ENCODE data around the gene KRTAP10-3.

Gene KRTAP10-3

DNA sequence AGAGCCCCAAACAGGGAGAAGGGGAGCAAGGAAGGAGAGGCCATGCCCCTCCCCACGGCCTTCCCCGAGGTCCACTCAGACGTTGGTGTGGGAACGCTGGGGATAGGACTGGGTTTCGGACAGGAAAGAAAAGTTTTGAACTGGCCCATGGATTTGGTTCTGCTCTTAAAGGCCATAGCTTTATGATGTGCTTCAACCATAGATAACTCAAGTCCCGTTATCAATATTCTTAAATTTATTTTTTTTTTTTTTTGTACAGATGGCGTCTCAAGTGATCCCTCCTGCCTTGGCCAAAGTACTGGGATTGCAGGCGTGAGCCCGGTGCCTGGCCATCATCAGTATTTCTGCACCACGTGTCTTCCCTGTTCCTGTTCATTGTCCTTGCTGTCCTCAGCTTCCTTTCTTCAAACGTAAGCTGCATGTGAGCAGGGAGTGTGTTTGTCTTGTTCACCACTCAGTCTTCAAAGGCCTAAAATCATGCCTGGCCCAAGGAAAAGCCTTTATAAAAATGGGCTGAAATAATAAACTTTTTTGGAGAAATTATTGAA is 17.8 kb downstream of the KRTAP10-3 start:
- TF ChIP-seq MYC (IDR thresholded peaks at IDR 0.05; ENCODE audit: low read depth, low read length) (no peak), POLR2A (IDR thresholded peaks at IDR 0.05; ENCODE audit: extremely low read depth, insufficient read length) (no peak)
- TF ChIP-seq, protein P1, sequence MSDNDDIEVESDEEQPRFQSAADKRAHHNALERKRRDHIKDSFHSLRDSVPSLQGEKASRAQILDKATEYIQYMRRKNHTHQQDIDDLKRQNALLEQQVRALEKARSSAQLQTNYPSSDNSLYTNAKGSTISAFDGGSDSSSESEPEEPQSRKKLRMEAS (IDR thresholded peaks at IDR 0.05; ENCODE audit: low read depth, low read length), result no peak
- no peak overlapping the region for H3K4me3 ChIP-seq (ENCODE audit: low read depth, low read length)
- no peak for DNase-seq (ENCODE audit: low read depth)

DNA sequence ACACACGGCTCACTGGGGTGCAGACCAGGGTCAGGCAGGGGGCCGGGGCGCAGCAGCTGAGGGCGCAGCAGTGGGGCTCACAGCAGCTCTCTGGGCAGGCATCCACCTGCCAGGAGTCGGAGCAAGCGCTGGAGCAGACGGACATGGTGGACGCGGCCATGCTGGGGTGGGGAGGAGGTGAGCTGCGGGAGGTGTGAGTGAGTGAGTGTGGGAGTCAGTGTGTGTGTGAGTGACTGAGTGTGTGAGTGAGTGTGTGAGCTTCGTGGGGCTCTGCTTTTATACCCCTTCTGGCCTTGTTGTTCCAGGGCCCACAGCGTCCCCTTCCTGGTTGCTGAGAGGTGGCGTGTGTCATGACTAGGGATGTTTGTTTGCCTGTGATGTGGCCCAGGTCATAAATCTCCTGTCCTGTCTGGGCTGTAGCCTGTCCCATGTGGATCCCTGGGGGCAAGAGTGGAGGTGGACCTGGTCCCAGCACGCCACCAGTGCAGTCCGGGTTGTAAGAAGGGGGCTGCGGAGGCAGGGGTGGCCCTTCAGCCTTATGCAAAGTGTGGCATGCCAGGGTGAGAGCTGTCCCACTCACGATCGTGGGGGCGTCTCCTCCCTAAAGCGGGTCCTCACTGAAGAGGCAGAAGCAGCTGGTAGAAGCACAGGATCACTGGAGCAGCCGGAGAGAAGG is 18.5 kb downstream of the KRTAP10-3 start, which contains the start of gene KRTAP10-1:
Gene KRTAP10-1 (minus strand): TSS at position 205 of the 676 bp plus-strand sequence. CDS start 45 bp downstream, at position 160.
- no peak for DNase-seq (ENCODE audit: low read depth)
- TF ChIP-seq, protein P2, sequence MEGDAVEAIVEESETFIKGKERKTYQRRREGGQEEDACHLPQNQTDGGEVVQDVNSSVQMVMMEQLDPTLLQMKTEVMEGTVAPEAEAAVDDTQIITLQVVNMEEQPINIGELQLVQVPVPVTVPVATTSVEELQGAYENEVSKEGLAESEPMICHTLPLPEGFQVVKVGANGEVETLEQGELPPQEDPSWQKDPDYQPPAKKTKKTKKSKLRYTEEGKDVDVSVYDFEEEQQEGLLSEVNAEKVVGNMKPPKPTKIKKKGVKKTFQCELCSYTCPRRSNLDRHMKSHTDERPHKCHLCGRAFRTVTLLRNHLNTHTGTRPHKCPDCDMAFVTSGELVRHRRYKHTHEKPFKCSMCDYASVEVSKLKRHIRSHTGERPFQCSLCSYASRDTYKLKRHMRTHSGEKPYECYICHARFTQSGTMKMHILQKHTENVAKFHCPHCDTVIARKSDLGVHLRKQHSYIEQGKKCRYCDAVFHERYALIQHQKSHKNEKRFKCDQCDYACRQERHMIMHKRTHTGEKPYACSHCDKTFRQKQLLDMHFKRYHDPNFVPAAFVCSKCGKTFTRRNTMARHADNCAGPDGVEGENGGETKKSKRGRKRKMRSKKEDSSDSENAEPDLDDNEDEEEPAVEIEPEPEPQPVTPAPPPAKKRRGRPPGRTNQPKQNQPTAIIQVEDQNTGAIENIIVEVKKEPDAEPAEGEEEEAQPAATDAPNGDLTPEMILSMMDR (IDR thresholded peaks at IDR 0.05; ENCODE audit: low read depth, low read length), result no peak
- TF ChIP-seq, protein P1 (IDR thresholded peaks at IDR 0.05; ENCODE audit: low read depth, low read length), result no peak
- TF ChIP-seq POLR2A (IDR thresholded peaks at IDR 0.05; ENCODE audit: extremely low read depth, insufficient read length) (no peak), MYC (IDR thresholded peaks at IDR 0.05; ENCODE audit: low read depth, low read length) (no peak)
- no peak within 1 kb of the TSS for H3K4me3 ChIP-seq (ENCODE audit: low read depth, low read length)

DNA sequence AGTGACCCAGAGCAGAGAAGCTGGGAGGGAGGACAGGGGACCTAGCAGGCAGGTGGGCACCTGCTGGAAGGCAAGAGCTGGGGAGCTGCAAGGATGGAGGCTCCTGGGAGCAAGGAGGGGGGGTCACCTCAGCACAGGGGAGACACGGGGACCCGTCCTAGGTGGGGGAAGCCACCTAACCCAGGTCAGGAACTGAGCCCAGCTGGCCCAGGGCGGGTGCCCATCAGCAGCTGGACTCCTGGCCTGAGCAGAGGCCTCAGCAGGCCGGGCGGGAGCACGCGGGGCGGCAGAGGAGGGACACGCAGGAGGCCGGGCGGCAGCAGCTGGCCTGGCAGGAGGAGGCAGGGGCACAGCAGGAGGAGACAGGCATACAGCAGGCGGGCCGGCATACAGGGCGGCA is 19.5 kb downstream of the KRTAP10-3 start:
- TF ChIP-seq, protein P1 (IDR thresholded peaks at IDR 0.05; ENCODE audit: low read depth, low read length), result no peak
- TF ChIP-seq, protein P2 (IDR thresholded peaks at IDR 0.05; ENCODE audit: low read depth, low read length), result no peak
- TF ChIP-seq POLR2A (IDR thresholded peaks at IDR 0.05; ENCODE audit: extremely low read depth, insufficient read length) (no peak), MYC (IDR thresholded peaks at IDR 0.05; ENCODE audit: low read depth, low read length) (no peak)
- no peak overlapping the region for H3K4me3 ChIP-seq (ENCODE audit: low read depth, low read length)
- no peak for DNase-seq (ENCODE audit: low read depth)

DNA sequence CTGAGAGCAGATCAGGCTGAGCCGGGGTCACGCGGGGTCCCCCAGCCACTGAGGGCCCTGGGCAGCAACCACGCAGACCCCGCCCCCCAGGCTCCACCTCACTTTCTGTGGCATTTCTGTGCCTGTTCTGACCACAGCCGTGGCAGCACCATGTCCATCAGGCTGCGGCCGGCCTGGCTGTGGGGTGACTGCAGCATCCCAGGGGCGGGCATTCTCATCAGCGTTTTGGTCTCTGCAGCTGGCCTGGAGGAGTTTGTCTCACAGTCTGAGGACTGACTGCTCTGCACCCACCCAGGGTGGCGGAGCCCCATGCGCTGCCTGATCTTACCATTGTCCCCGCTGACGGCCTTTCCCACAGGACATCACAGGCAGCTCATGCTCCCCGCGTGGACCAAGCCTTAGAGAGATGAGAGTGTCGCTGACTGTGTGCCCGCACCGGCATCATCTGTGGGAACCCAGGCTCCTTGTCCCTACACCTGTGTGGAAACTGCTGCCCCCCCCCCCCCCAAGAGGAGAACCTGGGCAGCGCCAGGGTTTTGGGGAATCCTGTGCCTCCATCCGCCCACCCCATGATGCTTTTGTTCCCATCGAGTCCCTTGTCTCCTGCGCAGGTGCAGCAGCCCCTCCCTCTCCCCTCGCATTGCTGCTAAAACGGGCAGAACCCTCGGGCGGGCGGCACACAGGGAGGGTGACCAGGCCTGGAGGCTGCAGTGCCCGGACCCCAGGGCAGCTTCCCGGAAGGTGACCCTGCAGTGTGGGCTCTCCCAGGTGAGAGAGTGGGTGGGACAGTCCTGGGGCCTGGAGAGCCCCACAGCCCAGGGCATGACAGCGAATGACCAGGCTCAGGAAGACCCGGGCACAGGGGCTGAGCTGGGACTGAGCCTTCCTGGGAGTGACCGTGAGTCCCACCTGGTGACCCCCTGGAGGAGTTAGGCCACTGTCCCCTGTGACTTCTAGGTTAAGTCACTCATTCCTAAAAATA is 20.4 kb downstream of the KRTAP10-3 start:
- TF ChIP-seq POLR2A (IDR thresholded peaks at IDR 0.05; ENCODE audit: extremely low read depth, insufficient read length), result no peak
- TF ChIP-seq, protein P2 (IDR thresholded peaks at IDR 0.05; ENCODE audit: low read depth, low read length), result no peak
- TF ChIP-seq, protein P1 (IDR thresholded peaks at IDR 0.05; ENCODE audit: low read depth, low read length), result no peak
- TF ChIP-seq MYC (IDR thresholded peaks at IDR 0.05; ENCODE audit: low read depth, low read length), result no peak
- no peak for DNase-seq (ENCODE audit: low read depth)
- H3K4me3 ChIP-seq (ENCODE audit: low read depth, low read length), result no peak overlapping the region

DNA sequence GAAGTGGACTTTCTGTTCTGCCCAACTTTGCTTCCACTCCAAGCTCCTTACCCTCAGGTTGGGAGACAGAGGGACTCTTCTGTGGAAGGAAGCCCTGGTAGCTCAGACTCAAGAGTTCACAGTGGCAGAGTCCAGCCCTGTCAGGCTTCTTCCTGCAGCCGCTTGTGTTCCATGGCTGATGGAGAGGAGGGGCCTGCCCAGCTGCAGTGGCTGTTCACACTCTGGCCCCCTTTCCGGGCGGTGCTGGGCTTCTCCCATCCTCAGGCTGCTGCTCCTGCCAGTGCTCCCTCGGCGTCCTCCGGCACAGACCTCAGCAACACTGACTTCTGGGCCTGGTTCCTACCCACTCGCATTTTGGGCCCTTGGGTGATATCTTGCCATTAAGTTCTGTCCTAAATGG is 22.6 kb downstream of the KRTAP10-3 start:
- no peak for DNase-seq (ENCODE audit: low read depth)
- TF ChIP-seq, protein P1 (IDR thresholded peaks at IDR 0.05; ENCODE audit: low read depth, low read length), result no peak
- TF ChIP-seq POLR2A (IDR thresholded peaks at IDR 0.05; ENCODE audit: extremely low read depth, insufficient read length) (no peak), MYC (IDR thresholded peaks at IDR 0.05; ENCODE audit: low read depth, low read length) (no peak)
- TF ChIP-seq, protein P2 (IDR thresholded peaks at IDR 0.05; ENCODE audit: low read depth, low read length), result no peak
- no peak overlapping the region for H3K4me3 ChIP-seq (ENCODE audit: low read depth, low read length)

Measured in NB4 (cell line).